Liver (tissue), 9 donors: ENCODE results near the gene SLC9A3. TPM values are rescaled to one million over a fixed set of nuclear protein-coding genes. Genes with fewer than 3 reads are reported as not detected.

Experiments
- DNase-seq: peaks from one replicate; pipeline ENCODE4 v3.0.0-alpha.2; 2017; ENCODE audit warnings: low spot score
- H3K27ac ChIP-seq, 2 donors: one replicate each; pipeline ENCODE4 v1.7.0; 2013; ENCODE audit warnings: inconsistent platforms in 2 of 2, low read length in 2 of 2, control low read depth in 1 of 2, low read depth in 1 of 2, mild to moderate bottlenecking in 1 of 2
- H3K27me3 ChIP-seq, 4 donors: one replicate each; pipeline versions ENCODE4 v1.6.1 to v1.7.0; 2013; ENCODE audit warnings: low read length in 3 of 4, inconsistent platforms in 1 of 4, mild to moderate bottlenecking in 1 of 4, moderate library complexity in 1 of 4; ENCODE audit not compliant: control insufficient read depth in 4 of 4, insufficient read depth in 4 of 4
- H3K36me3 ChIP-seq, 4 donors: one replicate each; pipeline versions ENCODE4 v1.6.1 to v1.7.0; 2013; ENCODE audit warnings: low read length in 3 of 4, mild to moderate bottlenecking in 3 of 4, low read depth in 1 of 4, moderate library complexity in 1 of 4; ENCODE audit not compliant: control insufficient read depth in 4 of 4, insufficient read depth in 3 of 4
- H3K4me1 ChIP-seq, 4 donors: one replicate each; pipeline versions ENCODE4 v1.6.1 to v1.7.0; 2013; ENCODE audit warnings: low read length in 3 of 4, mild to moderate bottlenecking in 3 of 4, moderate library complexity in 1 of 4; ENCODE audit not compliant: control insufficient read depth in 4 of 4, insufficient read depth in 4 of 4
- H3K4me3 ChIP-seq, 3 donors: one replicate each; pipeline versions ENCODE4 v1.6.1 to v1.7.0; 2013; ENCODE audit warnings: low read length in 3 of 3, control low read depth in 1 of 3, low read depth in 1 of 3, mild to moderate bottlenecking in 1 of 3
- H3K9ac ChIP-seq, 2 donors: one replicate each; pipeline ENCODE4 v1.7.0; 2013; ENCODE audit warnings: low read length in 2 of 2, mild to moderate bottlenecking in 2 of 2, moderate library complexity in 2 of 2, control low read depth in 1 of 2, low read depth in 1 of 2
- H3K9me3 ChIP-seq, 4 donors: one replicate each; pipeline versions ENCODE4 v1.6.1 to v1.7.0; 2013; ENCODE audit warnings: low read length in 3 of 4; ENCODE audit not compliant: control insufficient read depth in 4 of 4
- ATF3 ChIP-seq: IDR thresholded peaks from 2 replicates; pipeline ENCODE4 v1.6.1; 2016; ENCODE audit warnings: antibody characterized with exemption
- CTCF ChIP-seq: fragments of 150-350 bp; IDR thresholded peaks from 2 replicates; pipeline ENCODE4 v1.5.1; 2017; ENCODE audit warnings: improper control_type of control experiment, low read depth, low read length; ENCODE audit not compliant: missing input control
- EGR1 ChIP-seq, 2 donors: IDR thresholded peaks; 2 replicates each; pipeline ENCODE4 v1.6.1; 2016 to 2018; ENCODE audit warnings: antibody characterized with exemption in 2 of 2, low read depth in 2 of 2
- FOXA1 ChIP-seq: IDR thresholded peaks from 2 replicates; pipeline ENCODE4 v1.6.1; 2016; ENCODE audit warnings: antibody characterized with exemption
- FOXA2 ChIP-seq: IDR thresholded peaks from 2 replicates; pipeline ENCODE4 v1.6.1; 2016; ENCODE audit warnings: antibody characterized with exemption
- GABPA ChIP-seq, 2 donors: IDR thresholded peaks in 1 of 2; conservative IDR thresholded peaks in 1 of 2; 2 replicates each; pipeline ENCODE4 v1.6.1; 2016; ENCODE audit warnings: antibody characterized with exemption in 2 of 2, mild to moderate bottlenecking in 1 of 2, moderate library complexity in 1 of 2
- HNF4A ChIP-seq, 2 donors: conservative IDR thresholded peaks; 2 replicates each; pipeline ENCODE4 v1.6.1; 2016; ENCODE audit warnings: antibody characterized with exemption in 2 of 2, mild to moderate bottlenecking in 2 of 2
- HNF4G ChIP-seq: IDR thresholded peaks from 2 replicates; pipeline ENCODE4 v1.6.1; 2016; ENCODE audit warnings: antibody characterized with exemption
- JUND ChIP-seq, 2 donors: IDR thresholded peaks; 2 replicates each; pipeline ENCODE4 v1.6.1; 2016; ENCODE audit warnings: antibody characterized with exemption in 2 of 2
- MAX ChIP-seq: IDR thresholded peaks from 2 replicates; pipeline ENCODE4 v1.6.1; 2016; ENCODE audit warnings: antibody characterized with exemption
- NR2F2 ChIP-seq: IDR thresholded peaks from 2 replicates; pipeline ENCODE4 v1.6.1; 2016; ENCODE audit warnings: antibody characterized with exemption
- RAD21 ChIP-seq, 2 donors: IDR thresholded peaks; 2 replicates each; pipeline ENCODE4 v1.6.1; 2016; ENCODE audit warnings: antibody characterized with exemption in 2 of 2, mild to moderate bottlenecking in 2 of 2
- REST ChIP-seq: IDR thresholded peaks from 2 replicates; pipeline ENCODE4 v1.6.1; 2016; ENCODE audit warnings: antibody characterized with exemption, mild to moderate bottlenecking
- RXRA ChIP-seq, 2 donors: IDR thresholded peaks; 2 replicates each; pipeline ENCODE4 v1.6.1; 2017 to 2018; ENCODE audit warnings: antibody characterized with exemption in 2 of 2, mild to moderate bottlenecking in 1 of 2
- SP1 ChIP-seq: IDR thresholded peaks from 2 replicates; pipeline ENCODE4 v1.6.1; 2018; ENCODE audit warnings: antibody characterized with exemption, mild to moderate bottlenecking
- TAF1 ChIP-seq: conservative IDR thresholded peaks from 2 replicates; pipeline ENCODE4 v1.6.1; 2016; ENCODE audit warnings: antibody characterized with exemption, mild to moderate bottlenecking
- ZBTB33 ChIP-seq: IDR thresholded peaks from 2 replicates; pipeline ENCODE4 v1.6.1; 2016; ENCODE audit warnings: antibody characterized with exemption
- WGBS: extraction: QIAGEN DNeasy Blood & Tissue Kit; methylation state at CpG from one replicate; pipeline ENCODE4 v1.1.7; 2013; 5-methylcytosine and 5-hydroxymethylcytosine counted together
- polyA plus RNA-seq, 2 donors: library from polyadenylated mRNA; stranded (reverse) in 1 of 2; unstranded in 1 of 2; fragments of 200-250 nt in 1 of 2; fragments of >200 nt in 1 of 2; fragmentation: Nextera tagmentation in 1 of 2; extraction: Ambion mirVana in 1 of 2; gene quantifications; one replicate each; pipeline versions ENCODE4 v1.2.1 to v1.2.3, GENCODE V29; 2013 to 2015
- total RNA-seq, 2 donors: library from RNA; depleted of rRNA; stranded (reverse); fragments of >200 nt; gene quantifications; one replicate each; pipeline ENCODE4 v1.2.3, GENCODE V29; 2014
- donor health status: healthy.
- donor health status: healthy.
- donor health status: healthy.
- donor health status: healthy.
- donor health status: healthy.

Gene SLC9A3
- total and polyA plus RNA-seq, 4 donors, result 0.31 to 1.0 (median 0.67) TPM

GRCh38 chr5:513216-514100, 10.8 kb downstream of the SLC9A3 start:
- no peak for TF ChIP-seq EGR1 (IDR thresholded peaks at IDR 0.05; ENCODE audit: low read depth in 2 of 2)
- TF ChIP-seq HNF4A (conservative IDR thresholded peaks at IDR 0.05), result no peak
- TF ChIP-seq MAX, result no peak
- no peak for TF ChIP-seq ATF3
- no peak for TF ChIP-seq RAD21 (IDR thresholded peaks at IDR 0.05)
- TF ChIP-seq GABPA (IDR thresholded peaks at IDR 0.05 in 1 of 2, conservative IDR thresholded peaks at IDR 0.05 in 1 of 2), result no peak
- TF ChIP-seq REST, result no peak
- TF ChIP-seq SP1, result no peak
- no peak for TF ChIP-seq FOXA1
- no peak for TF ChIP-seq TAF1
- no peak for TF ChIP-seq FOXA2
- TF ChIP-seq NR2F2, result no peak
- TF ChIP-seq RXRA (IDR thresholded peaks at IDR 0.05), result no peak
- no peak for TF ChIP-seq HNF4G
- no peak for TF ChIP-seq CTCF
- TF ChIP-seq ZBTB33, result no peak
- TF ChIP-seq JUND (IDR thresholded peaks at IDR 0.05), result no peak
- peaks cover 0 to 6% (median 0%) of the 10 kb centered on the region in 4 donors for H3K27me3 ChIP-seq
- H3K4me1 ChIP-seq, result no peaks in the 10 kb centered on the region
- H3K4me3 ChIP-seq, result no peak overlapping the region
- H3K9me3 ChIP-seq, result no peaks in the 10 kb centered on the region
- no peak overlapping the region for H3K9ac ChIP-seq
- H3K36me3 ChIP-seq, result no peaks in the 10 kb centered on the region
- no peak overlapping the region for H3K27ac ChIP-seq
- WGBS, result 77% methylated on average over 31 of the region's 31 CpGs
- DNase-seq, result no peak
